Liver (tissue), 9 donors: ENCODE data around the gene PARD3B. TPM values are rescaled to one million over a fixed set of nuclear protein-coding genes. Genes with fewer than 3 reads are reported as not detected.

ENCODE experiments used
- DNase-seq: peaks from one replicate; pipeline ENCODE4 v3.0.0-alpha.2; 2017; ENCODE audit warnings: low spot score
- H3K27ac ChIP-seq, 2 donors: one replicate each; pipeline ENCODE4 v1.7.0; 2013; ENCODE audit warnings: inconsistent platforms in 2 of 2, low read length in 2 of 2, control low read depth in 1 of 2, low read depth in 1 of 2, mild to moderate bottlenecking in 1 of 2
- H3K27me3 ChIP-seq, 4 donors: one replicate each; pipeline versions ENCODE4 v1.6.1 to v1.7.0; 2013; ENCODE audit warnings: low read length in 3 of 4, inconsistent platforms in 1 of 4, mild to moderate bottlenecking in 1 of 4, moderate library complexity in 1 of 4; ENCODE audit not compliant: control insufficient read depth in 4 of 4, insufficient read depth in 4 of 4
- H3K36me3 ChIP-seq, 4 donors: one replicate each; pipeline versions ENCODE4 v1.6.1 to v1.7.0; 2013; ENCODE audit warnings: low read length in 3 of 4, mild to moderate bottlenecking in 3 of 4, low read depth in 1 of 4, moderate library complexity in 1 of 4; ENCODE audit not compliant: control insufficient read depth in 4 of 4, insufficient read depth in 3 of 4
- H3K4me1 ChIP-seq, 4 donors: one replicate each; pipeline versions ENCODE4 v1.6.1 to v1.7.0; 2013; ENCODE audit warnings: low read length in 3 of 4, mild to moderate bottlenecking in 3 of 4, moderate library complexity in 1 of 4; ENCODE audit not compliant: control insufficient read depth in 4 of 4, insufficient read depth in 4 of 4
- H3K4me3 ChIP-seq, 3 donors: one replicate each; pipeline versions ENCODE4 v1.6.1 to v1.7.0; 2013; ENCODE audit warnings: low read length in 3 of 3, control low read depth in 1 of 3, low read depth in 1 of 3, mild to moderate bottlenecking in 1 of 3
- H3K9ac ChIP-seq, 2 donors: one replicate each; pipeline ENCODE4 v1.7.0; 2013; ENCODE audit warnings: low read length in 2 of 2, mild to moderate bottlenecking in 2 of 2, moderate library complexity in 2 of 2, control low read depth in 1 of 2, low read depth in 1 of 2
- H3K9me3 ChIP-seq, 4 donors: one replicate each; pipeline versions ENCODE4 v1.6.1 to v1.7.0; 2013; ENCODE audit warnings: low read length in 3 of 4; ENCODE audit not compliant: control insufficient read depth in 4 of 4
- EGR1 ChIP-seq, 2 donors: IDR thresholded peaks; 2 replicates each; pipeline ENCODE4 v1.6.1; 2016 to 2018; ENCODE audit warnings: antibody characterized with exemption in 2 of 2, low read depth in 2 of 2
- FOXA1 ChIP-seq: IDR thresholded peaks from 2 replicates; pipeline ENCODE4 v1.6.1; 2016; ENCODE audit warnings: antibody characterized with exemption
- FOXA2 ChIP-seq: IDR thresholded peaks from 2 replicates; pipeline ENCODE4 v1.6.1; 2016; ENCODE audit warnings: antibody characterized with exemption
- GABPA ChIP-seq, 2 donors: IDR thresholded peaks in 1 of 2; conservative IDR thresholded peaks in 1 of 2; 2 replicates each; pipeline ENCODE4 v1.6.1; 2016; ENCODE audit warnings: antibody characterized with exemption in 2 of 2, mild to moderate bottlenecking in 1 of 2, moderate library complexity in 1 of 2
- HNF4A ChIP-seq, 2 donors: conservative IDR thresholded peaks; 2 replicates each; pipeline ENCODE4 v1.6.1; 2016; ENCODE audit warnings: antibody characterized with exemption in 2 of 2, mild to moderate bottlenecking in 2 of 2
- HNF4G ChIP-seq: IDR thresholded peaks from 2 replicates; pipeline ENCODE4 v1.6.1; 2016; ENCODE audit warnings: antibody characterized with exemption
- JUND ChIP-seq, 2 donors: IDR thresholded peaks; 2 replicates each; pipeline ENCODE4 v1.6.1; 2016; ENCODE audit warnings: antibody characterized with exemption in 2 of 2
- MAX ChIP-seq: IDR thresholded peaks from 2 replicates; pipeline ENCODE4 v1.6.1; 2016; ENCODE audit warnings: antibody characterized with exemption
- NR2F2 ChIP-seq: IDR thresholded peaks from 2 replicates; pipeline ENCODE4 v1.6.1; 2016; ENCODE audit warnings: antibody characterized with exemption
- RAD21 ChIP-seq, 2 donors: IDR thresholded peaks; 2 replicates each; pipeline ENCODE4 v1.6.1; 2016; ENCODE audit warnings: antibody characterized with exemption in 2 of 2, mild to moderate bottlenecking in 2 of 2
- REST ChIP-seq: IDR thresholded peaks from 2 replicates; pipeline ENCODE4 v1.6.1; 2016; ENCODE audit warnings: antibody characterized with exemption, mild to moderate bottlenecking
- RXRA ChIP-seq, 2 donors: IDR thresholded peaks; 2 replicates each; pipeline ENCODE4 v1.6.1; 2017 to 2018; ENCODE audit warnings: antibody characterized with exemption in 2 of 2, mild to moderate bottlenecking in 1 of 2
- SP1 ChIP-seq: IDR thresholded peaks from 2 replicates; pipeline ENCODE4 v1.6.1; 2018; ENCODE audit warnings: antibody characterized with exemption, mild to moderate bottlenecking
- YY1 ChIP-seq: IDR thresholded peaks from 2 replicates; pipeline ENCODE4 v1.6.1; 2016; ENCODE audit warnings: antibody characterized with exemption, mild to moderate bottlenecking
- ZBTB33 ChIP-seq: IDR thresholded peaks from 2 replicates; pipeline ENCODE4 v1.6.1; 2016; ENCODE audit warnings: antibody characterized with exemption
- WGBS: extraction: QIAGEN DNeasy Blood & Tissue Kit; methylation state at CpG from one replicate; pipeline ENCODE4 v1.1.7; 2013; 5-methylcytosine and 5-hydroxymethylcytosine counted together
- polyA plus RNA-seq, 2 donors: library from polyadenylated mRNA; stranded (reverse) in 1 of 2; unstranded in 1 of 2; fragments of 200-250 nt in 1 of 2; fragments of >200 nt in 1 of 2; fragmentation: Nextera tagmentation in 1 of 2; extraction: Ambion mirVana in 1 of 2; gene quantifications; one replicate each; pipeline versions ENCODE4 v1.2.1 to v1.2.3, GENCODE V29; 2013 to 2015
- total RNA-seq, 2 donors: library from RNA; depleted of rRNA; stranded (reverse); fragments of >200 nt; gene quantifications; one replicate each; pipeline ENCODE4 v1.2.3, GENCODE V29; 2014
- TF ChIP-seq, protein P1 (sequence below): fragments of 150-350 bp; IDR thresholded peaks from 2 replicates; pipeline ENCODE4 v1.5.1; 2017; ENCODE audit warnings: improper control_type of control experiment, low read depth, low read length; ENCODE audit not compliant: missing input control
- donor health status: healthy.
- donor health status: healthy.
- donor health status: healthy.
- donor health status: healthy.
- donor health status: healthy.

Gene PARD3B
- total and polyA plus RNA-seq, 4 donors = 1.1 to 10.3 (median 3.7) TPM

DNA sequence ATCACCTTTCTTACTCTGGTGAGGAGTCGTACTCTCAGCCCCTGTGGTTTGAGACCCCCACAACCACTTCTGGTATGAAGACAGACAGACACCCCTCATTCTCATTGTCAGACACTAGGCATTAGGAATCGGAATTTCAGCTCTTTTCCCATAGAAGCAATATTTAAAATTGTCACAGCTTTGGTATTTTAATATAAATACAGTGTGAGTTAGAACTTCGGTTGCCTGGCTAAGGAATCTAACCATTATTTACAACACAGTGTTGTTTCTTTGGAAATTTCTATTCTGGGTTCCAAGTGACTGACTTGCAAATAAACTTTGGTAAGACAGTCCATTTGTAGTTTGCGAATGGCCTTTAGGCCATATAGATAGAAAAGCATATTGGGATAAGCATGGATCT, 318.1 kb downstream of the PARD3B start:
- no peak for DNase-seq
- Histone ChIP-seq H3K27ac (no peak overlapping the region), H3K36me3 (no peaks in the 10 kb centered on the region), H3K27me3 (no peaks in the 10 kb centered on the region), H3K4me1 (no peaks in the 10 kb centered on the region), H3K9ac (no peak overlapping the region), H3K4me3 (no peak overlapping the region), H3K9me3 (no peaks in the 10 kb centered on the region)
- TF ChIP-seq HNF4G = no peak
- no peak for TF ChIP-seq EGR1 (IDR thresholded peaks at IDR 0.05; ENCODE audit: low read depth in 2 of 2)
- TF ChIP-seq JUND (IDR thresholded peaks at IDR 0.05) = no peak
- TF ChIP-seq YY1 = no peak
- TF ChIP-seq RAD21 (IDR thresholded peaks at IDR 0.05) = no peak
- TF ChIP-seq ZBTB33 = no peak
- TF ChIP-seq FOXA1 = no peak
- TF ChIP-seq MAX = no peak
- TF ChIP-seq GABPA (IDR thresholded peaks at IDR 0.05 in 1 of 2, conservative IDR thresholded peaks at IDR 0.05 in 1 of 2) = no peak
- TF ChIP-seq HNF4A (conservative IDR thresholded peaks at IDR 0.05) = no peak
- TF ChIP-seq NR2F2 = no peak
- 95% methylated on average over 4 of the region's 4 CpGs for WGBS

GRCh38 chr2:204869132-204869823, 324.0 kb downstream of the PARD3B start:
- Histone ChIP-seq H3K9ac (no peak overlapping the region), H3K4me3 (no peak overlapping the region), H3K27ac (no peak overlapping the region), H3K4me1 (no peaks in the 10 kb centered on the region), H3K9me3 (no peaks in the 10 kb centered on the region), H3K36me3 (no peaks in the 10 kb centered on the region), H3K27me3 (no peaks in the 10 kb centered on the region)
- no peak for DNase-seq
- 79% methylated on average over 3 of the region's 3 CpGs for WGBS
- no peak for TF ChIP-seq GABPA (IDR thresholded peaks at IDR 0.05 in 1 of 2, conservative IDR thresholded peaks at IDR 0.05 in 1 of 2)
- no peak for TF ChIP-seq MAX
- TF ChIP-seq FOXA2 = no peak
- TF ChIP-seq SP1 = no peak
- TF ChIP-seq YY1 = no peak
- TF ChIP-seq ZBTB33 = no peak

- no peaks in the 10 kb centered on the region for H3K9me3 ChIP-seq
- H3K36me3 ChIP-seq = no peaks in the 10 kb centered on the region
- H3K27ac ChIP-seq = no peak overlapping the region
- H3K9ac ChIP-seq = no peak overlapping the region
- H3K27me3 ChIP-seq = no peaks in the 10 kb centered on the region
- DNase-seq = no peak
- H3K4me3 ChIP-seq = no peak overlapping the region
- WGBS = 95% methylated on average over 2 of the region's 2 CpGs
- no peaks in the 10 kb centered on the region for H3K4me1 ChIP-seq
- TF ChIP-seq RXRA (IDR thresholded peaks at IDR 0.05) = no peak
- TF ChIP-seq REST = no peak
- TF ChIP-seq NR2F2 = no peak
- TF ChIP-seq, protein P1, sequence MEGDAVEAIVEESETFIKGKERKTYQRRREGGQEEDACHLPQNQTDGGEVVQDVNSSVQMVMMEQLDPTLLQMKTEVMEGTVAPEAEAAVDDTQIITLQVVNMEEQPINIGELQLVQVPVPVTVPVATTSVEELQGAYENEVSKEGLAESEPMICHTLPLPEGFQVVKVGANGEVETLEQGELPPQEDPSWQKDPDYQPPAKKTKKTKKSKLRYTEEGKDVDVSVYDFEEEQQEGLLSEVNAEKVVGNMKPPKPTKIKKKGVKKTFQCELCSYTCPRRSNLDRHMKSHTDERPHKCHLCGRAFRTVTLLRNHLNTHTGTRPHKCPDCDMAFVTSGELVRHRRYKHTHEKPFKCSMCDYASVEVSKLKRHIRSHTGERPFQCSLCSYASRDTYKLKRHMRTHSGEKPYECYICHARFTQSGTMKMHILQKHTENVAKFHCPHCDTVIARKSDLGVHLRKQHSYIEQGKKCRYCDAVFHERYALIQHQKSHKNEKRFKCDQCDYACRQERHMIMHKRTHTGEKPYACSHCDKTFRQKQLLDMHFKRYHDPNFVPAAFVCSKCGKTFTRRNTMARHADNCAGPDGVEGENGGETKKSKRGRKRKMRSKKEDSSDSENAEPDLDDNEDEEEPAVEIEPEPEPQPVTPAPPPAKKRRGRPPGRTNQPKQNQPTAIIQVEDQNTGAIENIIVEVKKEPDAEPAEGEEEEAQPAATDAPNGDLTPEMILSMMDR = no peak
- no peak for TF ChIP-seq EGR1 (IDR thresholded peaks at IDR 0.05; ENCODE audit: low read depth in 2 of 2)
These were observed 324.8 kb downstream of the PARD3B start for GRCh38 chr2:204870053-204870452.
